ENCODE results near the gene KCTD16. TPM values are rescaled to one million over a fixed set of nuclear protein-coding genes. Genes with fewer than 3 reads are reported as not detected.

Gene KCTD16
- total and polyA plus RNA-seq, 5 donors from 2014 or later, result 0.44 TPM; not detected in 4

- Histone ChIP-seq H3K4me1 (ENCODE audit: control insufficient read depth, insufficient read depth, low read length, poor library complexity, severe bottlenecking) (no peaks in the 10 kb centered on the region), H3K27ac (ENCODE audit: insufficient read depth, low read length, poor library complexity, severe bottlenecking) (no peak overlapping the region), H3K4me3 (ENCODE audit: low read depth, low read length) (no peak overlapping the region), H3K36me3 (ENCODE audit: control insufficient read depth, insufficient read depth, low read length) (no peaks in the 10 kb centered on the region), H3K9me3 (ENCODE audit: control insufficient read depth in 2 of 2, low read length in 2 of 2) (peaks cover 0 to 7% of the 10 kb centered on the region in 2 experiments), H3K27me3 (ENCODE audit: control insufficient read depth, insufficient read depth, low read length) (no peaks in the 10 kb centered on the region)
- Mint-ChIP-seq H3K4me1 (no peaks in the 10 kb centered on the region), H3K27me3 (no peaks in the 10 kb centered on the region), H3K4me3 (no peak overlapping the region), H3K27ac (no peak overlapping the region), H3K36me3 (no peaks in the 10 kb centered on the region), H3K9me3 (peaks cover 0 to 10% (median 4%) of the 10 kb centered on the region in 7 donors)
- DNase-seq (no peak), ATAC-seq (ENCODE audit: low read depth in 2 of 2) (no peak)
These were observed 263.2 kb downstream of the KCTD16 start for GRCh38 chr5:144433893-144434292.

- no peak overlapping the region for H3K4me3 Mint-ChIP-seq
- no peaks in the 10 kb centered on the region for H3K4me1 ChIP-seq (ENCODE audit: control insufficient read depth, insufficient read depth, low read length, poor library complexity, severe bottlenecking)
- no peaks in the 10 kb centered on the region for H3K27me3 Mint-ChIP-seq
- DNase-seq (no peak), ATAC-seq (ENCODE audit: low read depth in 2 of 2) (no peak)
- H3K27ac ChIP-seq (ENCODE audit: insufficient read depth, low read length, poor library complexity, severe bottlenecking), result no peak overlapping the region
- H3K27me3 ChIP-seq (ENCODE audit: control insufficient read depth, insufficient read depth, low read length), result no peaks in the 10 kb centered on the region
- no peaks in the 10 kb centered on the region for H3K4me1 Mint-ChIP-seq
- peaks cover 0 to 7% of the 10 kb centered on the region in 2 experiments for H3K9me3 ChIP-seq (ENCODE audit: control insufficient read depth in 2 of 2, low read length in 2 of 2)
- peaks cover 4 to 14% (median 6%) of the 10 kb centered on the region in 7 donors for H3K9me3 Mint-ChIP-seq
- no peak overlapping the region for H3K4me3 ChIP-seq (ENCODE audit: low read depth, low read length)
- H3K36me3 Mint-ChIP-seq, result no peaks in the 10 kb centered on the region
- H3K36me3 ChIP-seq (ENCODE audit: control insufficient read depth, insufficient read depth, low read length), result no peaks in the 10 kb centered on the region
- no peak overlapping the region for H3K27ac Mint-ChIP-seq
These were observed 265.3 kb downstream of the KCTD16 start for GRCh38 chr5:144436007-144436406.

GRCh38 chr5:144438237-144438636 is 267.6 kb downstream of the KCTD16 start:
- Histone ChIP-seq H3K4me3 (ENCODE audit: low read depth, low read length) (no peak overlapping the region), H3K36me3 (ENCODE audit: control insufficient read depth, insufficient read depth, low read length) (no peaks in the 10 kb centered on the region), H3K27me3 (ENCODE audit: control insufficient read depth, insufficient read depth, low read length) (no peaks in the 10 kb centered on the region), H3K4me1 (ENCODE audit: control insufficient read depth, insufficient read depth, low read length, poor library complexity, severe bottlenecking) (no peaks in the 10 kb centered on the region), H3K9me3 (ENCODE audit: control insufficient read depth in 2 of 2, low read length in 2 of 2) (peaks cover 3 to 7% of the 10 kb centered on the region in 2 experiments), H3K27ac (ENCODE audit: insufficient read depth, low read length, poor library complexity, severe bottlenecking) (no peak overlapping the region)
- no peak for DNase-seq
- Mint-ChIP-seq H3K27ac (no peak overlapping the region), H3K9me3 (peaks cover 0 to 24% (median 8%) of the 10 kb centered on the region in 7 donors), H3K4me3 (no peak overlapping the region), H3K36me3 (no peaks in the 10 kb centered on the region), H3K27me3 (no peaks in the 10 kb centered on the region), H3K4me1 (no peaks in the 10 kb centered on the region)
- ATAC-seq (ENCODE audit: low read depth in 2 of 2), result no peak

- H3K4me1 Mint-ChIP-seq, result no peaks in the 10 kb centered on the region
These were observed 277.8 kb downstream of the KCTD16 start for GRCh38 chr5:144448457-144448856.

GRCh38 chr5:144451187-144451973 is 280.7 kb downstream of the KCTD16 start:
- no peak overlapping the region for H3K27ac ChIP-seq (ENCODE audit: insufficient read depth, low read length, poor library complexity, severe bottlenecking)
- H3K4me3 ChIP-seq (ENCODE audit: low read depth, low read length), result no peak overlapping the region
- no peak for ATAC-seq (ENCODE audit: low read depth in 2 of 2)
- no peaks in the 10 kb centered on the region for H3K9me3 ChIP-seq (ENCODE audit: control insufficient read depth in 2 of 2, low read length in 2 of 2)
- Mint-ChIP-seq H3K9me3 (peaks cover 0 to 10% (median 2%) of the 10 kb centered on the region in 7 donors), H3K27ac (no peak overlapping the region), H3K27me3 (no peaks in the 10 kb centered on the region), H3K36me3 (no peaks in the 10 kb centered on the region), H3K4me1 (no peaks in the 10 kb centered on the region), H3K4me3 (no peak overlapping the region)
- no peaks in the 10 kb centered on the region for H3K4me1 ChIP-seq (ENCODE audit: control insufficient read depth, insufficient read depth, low read length, poor library complexity, severe bottlenecking)
- no peaks in the 10 kb centered on the region for H3K27me3 ChIP-seq (ENCODE audit: control insufficient read depth, insufficient read depth, low read length)
- DNase-seq, result no peak
- H3K36me3 ChIP-seq (ENCODE audit: control insufficient read depth, insufficient read depth, low read length), result no peaks in the 10 kb centered on the region

More at GRCh38 chr5:144448457-144448856, 277.8 kb downstream of the KCTD16 start:
- no peak overlapping the region for H3K4me3 ChIP-seq (ENCODE audit: low read depth, low read length)
- H3K27ac ChIP-seq (ENCODE audit: insufficient read depth, low read length, poor library complexity, severe bottlenecking), result no peak overlapping the region
- H3K9me3 ChIP-seq (ENCODE audit: control insufficient read depth in 2 of 2, low read length in 2 of 2), result peaks cover 0 to 2% of the 10 kb centered on the region in 2 experiments
- H3K4me1 ChIP-seq (ENCODE audit: control insufficient read depth, insufficient read depth, low read length, poor library complexity, severe bottlenecking), result no peaks in the 10 kb centered on the region
- Mint-ChIP-seq H3K27ac (no peak overlapping the region), H3K4me3 (no peak overlapping the region), H3K27me3 (no peaks in the 10 kb centered on the region), H3K36me3 (no peaks in the 10 kb centered on the region), H3K9me3 (peaks cover 0 to 32% (median 3%) of the 10 kb centered on the region in 7 donors)
- DNase-seq (no peak), ATAC-seq (ENCODE audit: low read depth in 2 of 2) (no peak)
- H3K27me3 ChIP-seq (ENCODE audit: control insufficient read depth, insufficient read depth, low read length), result no peaks in the 10 kb centered on the region
- H3K36me3 ChIP-seq (ENCODE audit: control insufficient read depth, insufficient read depth, low read length), result no peaks in the 10 kb centered on the region

- Histone ChIP-seq H3K27ac (ENCODE audit: insufficient read depth, low read length, poor library complexity, severe bottlenecking) (no peak overlapping the region), H3K4me1 (ENCODE audit: control insufficient read depth, insufficient read depth, low read length, poor library complexity, severe bottlenecking) (no peaks in the 10 kb centered on the region), H3K36me3 (ENCODE audit: control insufficient read depth, insufficient read depth, low read length) (no peaks in the 10 kb centered on the region), H3K9me3 (ENCODE audit: control insufficient read depth in 2 of 2, low read length in 2 of 2) (no peaks in the 10 kb centered on the region), H3K27me3 (ENCODE audit: control insufficient read depth, insufficient read depth, low read length) (no peaks in the 10 kb centered on the region), H3K4me3 (ENCODE audit: low read depth, low read length) (no peak overlapping the region)
- ATAC-seq (ENCODE audit: low read depth in 2 of 2) (no peak), DNase-seq (no peak)
- H3K36me3 Mint-ChIP-seq, result no peaks in the 10 kb centered on the region
- no peak overlapping the region for H3K27ac Mint-ChIP-seq
- no peaks in the 10 kb centered on the region for H3K27me3 Mint-ChIP-seq
- no peak overlapping the region for H3K4me3 Mint-ChIP-seq
- H3K9me3 Mint-ChIP-seq, result peaks cover 0 to 6% (median 0%) of the 10 kb centered on the region in 7 donors
- no peaks in the 10 kb centered on the region for H3K4me1 Mint-ChIP-seq
These were observed 283.1 kb downstream of the KCTD16 start for GRCh38 chr5:144453753-144454152.

GRCh38 chr5:144457160-144457559 is 286.5 kb downstream of the KCTD16 start:
- no peak overlapping the region for H3K27ac Mint-ChIP-seq
- H3K27me3 ChIP-seq (ENCODE audit: control insufficient read depth, insufficient read depth, low read length), result no peaks in the 10 kb centered on the region
- no peak overlapping the region for H3K4me3 Mint-ChIP-seq
- no peaks in the 10 kb centered on the region for H3K9me3 ChIP-seq (ENCODE audit: control insufficient read depth in 2 of 2, low read length in 2 of 2)
- no peaks in the 10 kb centered on the region for H3K36me3 Mint-ChIP-seq
- peaks cover 0 to 9% (median 2%) of the 10 kb centered on the region in 7 donors for H3K9me3 Mint-ChIP-seq
- no peak for ATAC-seq (ENCODE audit: low read depth in 2 of 2)
- H3K27ac ChIP-seq (ENCODE audit: insufficient read depth, low read length, poor library complexity, severe bottlenecking), result no peak overlapping the region
- peaks cover 0 to 4% (median 0%) of the 10 kb centered on the region in 4 donors for H3K4me1 Mint-ChIP-seq
- H3K36me3 ChIP-seq (ENCODE audit: control insufficient read depth, insufficient read depth, low read length), result no peaks in the 10 kb centered on the region
- DNase-seq, result no peak
- no peaks in the 10 kb centered on the region for H3K27me3 Mint-ChIP-seq
- no peak overlapping the region for H3K4me3 ChIP-seq (ENCODE audit: low read depth, low read length)
- no peaks in the 10 kb centered on the region for H3K4me1 ChIP-seq (ENCODE audit: control insufficient read depth, insufficient read depth, low read length, poor library complexity, severe bottlenecking)

GRCh38 chr5:144458216-144458615 is 287.5 kb downstream of the KCTD16 start:
- Mint-ChIP-seq H3K27ac (no peak overlapping the region), H3K36me3 (no peaks in the 10 kb centered on the region), H3K4me1 (peaks cover 0 to 4% (median 0%) of the 10 kb centered on the region in 4 donors), H3K9me3 (peaks cover 0 to 9% (median 2%) of the 10 kb centered on the region in 7 donors), H3K27me3 (no peaks in the 10 kb centered on the region), H3K4me3 (no peak overlapping the region)
- DNase-seq, result no peak
- H3K9me3 ChIP-seq (ENCODE audit: control insufficient read depth in 2 of 2, low read length in 2 of 2), result no peaks in the 10 kb centered on the region
- no peak overlapping the region for H3K27ac ChIP-seq (ENCODE audit: insufficient read depth, low read length, poor library complexity, severe bottlenecking)
- no peaks in the 10 kb centered on the region for H3K36me3 ChIP-seq (ENCODE audit: control insufficient read depth, insufficient read depth, low read length)
- no peaks in the 10 kb centered on the region for H3K4me1 ChIP-seq (ENCODE audit: control insufficient read depth, insufficient read depth, low read length, poor library complexity, severe bottlenecking)
- no peak overlapping the region for H3K4me3 ChIP-seq (ENCODE audit: low read depth, low read length)
- H3K27me3 ChIP-seq (ENCODE audit: control insufficient read depth, insufficient read depth, low read length), result no peaks in the 10 kb centered on the region
- no peak for ATAC-seq (ENCODE audit: low read depth in 2 of 2)
